ENCODE data around the gene ITIH5. TPM values are rescaled to one million over a fixed set of nuclear protein-coding genes. Genes with fewer than 3 reads are reported as not detected.
"Not testable (repeated sequence)": the region's sequence is repeated elsewhere in the genome, so short reads cannot be mapped to it uniquely, and the experiment has no call there.

ITIH5 gene
- total and polyA plus RNA-seq, 2 donors: 1.2 to 1.8 TPM

DNA sequence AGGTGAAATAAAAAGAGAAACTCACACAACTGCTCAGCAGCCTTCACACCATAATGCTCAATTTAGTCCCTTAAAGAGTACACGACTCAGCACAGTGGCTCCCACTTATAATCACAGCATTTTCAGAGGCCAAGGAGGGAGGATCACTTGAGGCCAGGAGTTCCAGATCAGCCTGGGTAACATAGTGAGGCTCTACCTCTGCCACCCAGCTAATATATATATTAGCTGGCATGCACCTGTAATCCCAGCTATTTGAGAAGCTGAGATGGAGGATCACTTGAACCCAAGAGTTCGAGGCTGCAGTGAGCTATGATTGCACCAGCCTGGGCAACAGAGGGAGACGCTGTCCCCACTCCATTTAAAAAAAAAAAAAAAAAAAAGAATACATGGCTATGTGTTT is 38.6 kb upstream of the ITIH5 start:
- WGBS: 94% methylated on average over 3 of the region's 3 CpGs
- H3K36me3 ChIP-seq (ENCODE audit: control insufficient read depth in 2 of 2, insufficient read depth in 2 of 2, low read length in 1 of 2): no peaks in the 10 kb centered on the region
- peaks cover 0 to 3% of the 10 kb centered on the region in 2 donors for H3K27me3 ChIP-seq (ENCODE audit: control insufficient read depth in 2 of 2, insufficient read depth in 1 of 2, low read length in 1 of 2)
- H3K27ac ChIP-seq (ENCODE audit: low read depth in 1 of 2, low read length in 1 of 2): no peak overlapping the region
- H3K9me3 ChIP-seq (ENCODE audit: control insufficient read depth in 2 of 2, insufficient read depth in 1 of 2, low read length in 1 of 2): no peaks in the 10 kb centered on the region
- no peak for DNase-seq (ENCODE audit: low read depth in 6 of 9, low spot score in 9 of 9)
- no peaks in the 10 kb centered on the region for H3K4me1 ChIP-seq (ENCODE audit: control insufficient read depth in 2 of 2, insufficient read depth in 2 of 2, low read length in 2 of 2)
- H3K4me3 ChIP-seq (ENCODE audit: low read length in 2 of 2): no peak overlapping the region

DNA sequence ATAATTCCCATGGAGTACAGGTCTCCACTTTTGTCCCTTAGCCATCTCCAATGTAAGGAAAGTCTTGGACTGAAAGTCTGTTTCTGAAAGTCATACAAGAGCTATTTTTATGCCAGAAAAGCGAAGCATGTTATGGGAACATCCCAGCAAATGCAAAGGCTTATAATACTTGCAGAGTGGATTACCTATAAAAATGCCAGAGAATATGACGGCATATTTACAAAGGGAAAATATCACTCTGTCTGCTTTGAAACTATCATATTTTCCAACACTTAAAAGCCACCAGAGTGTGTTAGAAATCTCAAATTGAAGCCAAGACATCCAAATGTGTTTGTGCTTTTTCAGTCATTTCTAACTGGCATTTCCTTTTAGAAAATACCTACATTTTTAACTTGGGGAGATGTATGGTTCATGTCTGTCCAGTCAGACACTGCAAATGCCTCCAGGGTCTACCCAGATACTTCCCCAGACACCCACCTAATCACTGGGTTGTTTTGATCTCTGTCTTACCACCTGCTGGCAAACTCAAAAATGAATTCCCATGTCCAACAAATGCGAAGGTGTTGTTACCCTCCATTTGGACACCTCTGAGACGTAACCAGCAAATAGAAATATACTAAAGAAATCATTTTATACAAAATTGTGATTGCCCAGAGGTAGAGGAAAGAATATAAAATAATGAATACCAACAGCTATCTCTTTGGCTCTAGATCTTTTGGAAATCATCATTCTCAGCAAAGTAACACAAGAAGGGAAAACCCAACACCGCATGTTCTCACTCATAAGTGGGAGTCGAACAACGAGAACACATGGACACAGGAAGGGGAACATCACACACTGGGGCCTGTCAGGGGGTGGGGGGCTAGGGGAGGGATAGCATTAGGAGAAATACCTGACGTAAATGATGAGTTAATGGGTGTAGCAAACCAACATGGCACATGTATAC is 37.6 kb upstream of the ITIH5 start:
- Histone ChIP-seq H3K36me3 (ENCODE audit: control insufficient read depth in 2 of 2, insufficient read depth in 2 of 2, low read length in 1 of 2) (no peaks in the 10 kb centered on the region), H3K4me1 (ENCODE audit: control insufficient read depth in 2 of 2, insufficient read depth in 2 of 2, low read length in 2 of 2) (no peaks in the 10 kb centered on the region), H3K4me3 (ENCODE audit: low read length in 2 of 2) (no peak overlapping the region), H3K9me3 (ENCODE audit: control insufficient read depth in 2 of 2, insufficient read depth in 1 of 2, low read length in 1 of 2) (no peaks in the 10 kb centered on the region), H3K27ac (ENCODE audit: low read depth in 1 of 2, low read length in 1 of 2) (no peak overlapping the region), H3K27me3 (ENCODE audit: control insufficient read depth in 2 of 2, insufficient read depth in 1 of 2, low read length in 1 of 2) (peaks cover 0 to 3% of the 10 kb centered on the region in 2 donors)
- 96% methylated on average over 8 of the region's 8 CpGs for WGBS
- no peak for DNase-seq (ENCODE audit: low read depth in 6 of 9, low spot score in 9 of 9)

DNA sequence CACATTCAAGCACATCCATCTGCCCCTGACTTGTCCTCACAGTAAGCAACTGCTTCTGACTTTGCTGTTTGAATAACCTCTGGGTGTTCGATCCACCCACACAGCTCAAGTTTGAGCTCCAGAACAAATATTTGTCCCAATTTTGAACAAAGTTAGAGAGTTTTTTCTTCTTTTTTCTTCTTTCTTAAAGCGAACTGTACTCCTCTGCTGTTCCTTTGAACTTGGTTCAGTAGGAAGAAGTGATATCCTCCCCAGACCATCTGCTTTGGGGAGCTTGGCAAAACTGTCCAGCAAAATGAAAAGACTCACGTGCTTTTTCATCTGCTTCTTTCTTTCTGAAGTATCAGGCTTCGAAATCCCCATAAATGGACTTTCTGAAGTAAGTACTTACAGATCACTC is 36.4 kb upstream of the ITIH5 start, which contains the start of gene ITIH2:
TSS of gene ITIH2 (plus strand) at position 177 of the 400 bp plus-strand sequence. CDS start at position 296, 119 bp downstream.
- H3K4me1 ChIP-seq (ENCODE audit: control insufficient read depth in 2 of 2, insufficient read depth in 2 of 2, low read length in 2 of 2): no peaks in the 10 kb centered on the region
- H3K9me3 ChIP-seq (ENCODE audit: control insufficient read depth in 2 of 2, insufficient read depth in 1 of 2, low read length in 1 of 2): no peaks in the 10 kb centered on the region
- H3K36me3 ChIP-seq (ENCODE audit: control insufficient read depth in 2 of 2, insufficient read depth in 2 of 2, low read length in 1 of 2): no peaks in the 10 kb centered on the region
- 87% methylated on average over 4 of the region's 4 CpGs for WGBS
- DNase-seq (ENCODE audit: low read depth in 6 of 9, low spot score in 9 of 9): no peak
- H3K27me3 ChIP-seq (ENCODE audit: control insufficient read depth in 2 of 2, insufficient read depth in 1 of 2, low read length in 1 of 2): peaks cover 0 to 3% of the 10 kb centered on the region in 2 donors
- H3K27ac ChIP-seq (ENCODE audit: low read depth in 1 of 2, low read length in 1 of 2): no peak within 1 kb of the TSS
- H3K4me3 ChIP-seq (ENCODE audit: low read length in 2 of 2): no peak within 1 kb of the TSS

DNA sequence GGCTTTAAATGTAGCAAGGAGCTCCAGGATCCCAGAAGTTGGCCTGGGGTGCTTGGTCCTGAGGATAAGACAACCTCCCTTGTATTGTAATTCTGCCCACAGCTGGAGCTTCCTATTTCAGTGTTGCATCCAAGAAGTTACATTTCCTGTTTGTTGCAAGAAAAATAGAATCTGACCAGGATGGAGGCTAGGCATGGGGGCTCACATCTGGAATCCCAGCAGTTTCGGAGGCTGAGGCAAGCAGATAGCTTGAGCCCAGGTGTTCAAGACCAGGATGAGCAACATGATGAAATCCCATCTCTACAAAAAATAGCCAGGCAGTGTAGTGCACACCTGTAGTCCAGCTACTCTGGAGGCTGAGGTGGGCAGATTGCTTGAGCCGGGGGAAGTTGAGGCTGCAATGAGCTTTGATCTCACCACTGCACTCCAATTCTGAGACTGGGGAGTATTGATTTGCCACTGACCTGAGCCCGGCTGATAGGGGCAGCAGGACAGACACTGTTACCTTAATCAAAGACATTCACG is 35.6 kb upstream of the ITIH5 start:
- H3K27ac ChIP-seq (ENCODE audit: low read depth in 1 of 2, low read length in 1 of 2): no peak overlapping the region
- no peak overlapping the region for H3K4me3 ChIP-seq (ENCODE audit: low read length in 2 of 2)
- 97% methylated on average over 4 of the region's 4 CpGs for WGBS
- H3K27me3 ChIP-seq (ENCODE audit: control insufficient read depth in 2 of 2, insufficient read depth in 1 of 2, low read length in 1 of 2): peaks cover 0 to 3% of the 10 kb centered on the region in 2 donors
- H3K36me3 ChIP-seq (ENCODE audit: control insufficient read depth in 2 of 2, insufficient read depth in 2 of 2, low read length in 1 of 2): no peaks in the 10 kb centered on the region
- no peaks in the 10 kb centered on the region for H3K4me1 ChIP-seq (ENCODE audit: control insufficient read depth in 2 of 2, insufficient read depth in 2 of 2, low read length in 2 of 2)
- H3K9me3 ChIP-seq (ENCODE audit: control insufficient read depth in 2 of 2, insufficient read depth in 1 of 2, low read length in 1 of 2): no peaks in the 10 kb centered on the region
- DNase-seq (ENCODE audit: low read depth in 6 of 9, low spot score in 9 of 9): no peak

DNA sequence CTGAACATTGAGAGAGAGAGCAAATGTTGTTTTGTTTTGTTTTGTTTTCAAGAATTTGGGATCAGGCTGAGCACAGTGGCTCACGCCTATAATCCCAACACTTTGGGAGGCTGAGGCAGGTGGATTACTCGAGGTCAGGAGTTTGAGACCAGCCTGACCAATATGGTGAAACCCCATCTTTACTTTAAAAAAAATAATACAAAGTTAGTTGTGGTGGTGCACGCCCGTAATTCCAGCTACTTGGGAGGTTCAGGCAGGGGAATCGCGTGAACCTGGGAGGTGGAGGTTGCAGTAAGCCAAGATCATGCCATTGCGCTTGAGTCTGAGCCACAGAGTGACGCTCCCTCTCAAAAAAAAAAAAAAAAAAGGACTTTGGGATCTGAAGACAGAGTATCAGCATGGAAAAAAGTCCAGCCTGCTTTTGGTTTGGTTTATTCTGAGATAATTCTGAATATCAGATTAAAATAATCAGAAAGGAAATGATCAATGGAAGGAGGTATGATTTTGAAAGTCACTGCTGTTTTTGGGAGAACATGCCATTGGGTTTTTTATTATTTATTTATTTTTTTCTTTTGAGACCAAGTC is 34.5 kb upstream of the ITIH5 start:
- Histone ChIP-seq H3K27me3 (ENCODE audit: control insufficient read depth in 2 of 2, insufficient read depth in 1 of 2, low read length in 1 of 2) (peaks cover 0 to 3% of the 10 kb centered on the region in 2 donors), H3K27ac (ENCODE audit: low read depth in 1 of 2, low read length in 1 of 2) (no peak overlapping the region), H3K9me3 (ENCODE audit: control insufficient read depth in 2 of 2, insufficient read depth in 1 of 2, low read length in 1 of 2) (no peaks in the 10 kb centered on the region), H3K4me1 (ENCODE audit: control insufficient read depth in 2 of 2, insufficient read depth in 2 of 2, low read length in 2 of 2) (no peaks in the 10 kb centered on the region), H3K4me3 (ENCODE audit: low read length in 2 of 2) (no peak overlapping the region), H3K36me3 (ENCODE audit: control insufficient read depth in 2 of 2, insufficient read depth in 2 of 2, low read length in 1 of 2) (no peaks in the 10 kb centered on the region)
- no peak for DNase-seq (ENCODE audit: low read depth in 6 of 9, low spot score in 9 of 9)
- 95% methylated on average over 8 of the region's 8 CpGs for WGBS

DNA sequence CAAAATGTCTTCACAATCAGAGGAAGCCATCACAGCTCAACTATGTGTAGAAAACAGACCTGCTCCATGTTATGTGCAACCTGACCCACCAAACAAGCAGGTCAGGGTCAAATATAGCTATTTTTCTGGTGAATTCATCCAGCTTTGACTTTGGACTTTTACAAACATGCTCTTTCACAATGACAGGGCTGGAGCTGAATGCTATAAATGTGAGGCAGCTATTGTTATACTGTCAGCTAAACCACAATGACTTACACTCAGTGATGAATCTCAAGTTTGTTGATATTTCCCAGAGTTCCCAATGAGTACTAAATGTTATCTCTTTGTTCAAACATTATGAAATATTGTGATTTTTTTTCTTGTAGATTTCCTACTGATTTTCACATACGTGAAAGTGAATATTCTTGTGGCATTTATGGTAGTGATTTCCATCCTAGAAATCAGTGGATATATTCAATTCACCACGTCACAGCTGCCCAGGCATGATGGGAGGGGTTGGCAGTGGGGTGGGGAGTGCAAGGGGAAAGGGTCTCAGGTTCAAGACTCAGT is 33.9 kb upstream of the ITIH5 start:
- 87% methylated on average over 2 of the region's 2 CpGs for WGBS
- no peak overlapping the region for H3K4me3 ChIP-seq (ENCODE audit: low read length in 2 of 2)
- H3K36me3 ChIP-seq (ENCODE audit: control insufficient read depth in 2 of 2, insufficient read depth in 2 of 2, low read length in 1 of 2): no peaks in the 10 kb centered on the region
- no peak for DNase-seq (ENCODE audit: low read depth in 6 of 9, low spot score in 9 of 9)
- no peaks in the 10 kb centered on the region for H3K4me1 ChIP-seq (ENCODE audit: control insufficient read depth in 2 of 2, insufficient read depth in 2 of 2, low read length in 2 of 2)
- H3K27me3 ChIP-seq (ENCODE audit: control insufficient read depth in 2 of 2, insufficient read depth in 1 of 2, low read length in 1 of 2): peaks cover 0 to 3% of the 10 kb centered on the region in 2 donors
- no peak overlapping the region for H3K27ac ChIP-seq (ENCODE audit: low read depth in 1 of 2, low read length in 1 of 2)
- H3K9me3 ChIP-seq (ENCODE audit: control insufficient read depth in 2 of 2, insufficient read depth in 1 of 2, low read length in 1 of 2): no peaks in the 10 kb centered on the region

DNA sequence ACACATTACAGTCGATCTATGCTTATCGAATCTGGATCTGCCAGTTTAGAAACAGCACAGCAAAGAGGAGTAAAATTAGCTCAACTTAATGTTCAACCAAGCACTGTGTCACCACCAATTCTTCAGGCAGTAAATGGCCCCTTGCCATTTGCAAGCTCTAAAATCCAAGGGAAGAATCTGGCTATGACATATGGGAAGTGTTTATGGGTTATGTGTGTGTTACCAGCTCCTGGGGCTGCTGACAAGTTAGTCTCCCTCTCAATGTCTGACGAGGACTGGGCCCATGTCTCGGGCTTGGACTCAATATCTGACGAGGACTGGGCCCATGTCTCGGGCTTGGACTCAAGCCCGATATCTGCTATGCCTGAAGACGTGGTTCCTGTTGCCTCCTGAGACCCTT is 30.7 kb upstream of the ITIH5 start:
- DNase-seq (ENCODE audit: low read depth in 6 of 9, low spot score in 9 of 9): no peak
- Histone ChIP-seq H3K27me3 (ENCODE audit: control insufficient read depth in 2 of 2, insufficient read depth in 1 of 2, low read length in 1 of 2) (no peaks in the 10 kb centered on the region), H3K9me3 (ENCODE audit: control insufficient read depth in 2 of 2, insufficient read depth in 1 of 2, low read length in 1 of 2) (peaks cover 0 to 1% of the 10 kb centered on the region in 2 donors), H3K4me3 (ENCODE audit: low read length in 2 of 2) (no peak overlapping the region), H3K4me1 (ENCODE audit: control insufficient read depth in 2 of 2, insufficient read depth in 2 of 2, low read length in 2 of 2) (no peaks in the 10 kb centered on the region), H3K27ac (ENCODE audit: low read depth in 1 of 2, low read length in 1 of 2) (no peak overlapping the region), H3K36me3 (ENCODE audit: control insufficient read depth in 2 of 2, insufficient read depth in 2 of 2, low read length in 1 of 2) (no peaks in the 10 kb centered on the region)
- 97% methylated on average over 8 of the region's 8 CpGs for WGBS

DNA sequence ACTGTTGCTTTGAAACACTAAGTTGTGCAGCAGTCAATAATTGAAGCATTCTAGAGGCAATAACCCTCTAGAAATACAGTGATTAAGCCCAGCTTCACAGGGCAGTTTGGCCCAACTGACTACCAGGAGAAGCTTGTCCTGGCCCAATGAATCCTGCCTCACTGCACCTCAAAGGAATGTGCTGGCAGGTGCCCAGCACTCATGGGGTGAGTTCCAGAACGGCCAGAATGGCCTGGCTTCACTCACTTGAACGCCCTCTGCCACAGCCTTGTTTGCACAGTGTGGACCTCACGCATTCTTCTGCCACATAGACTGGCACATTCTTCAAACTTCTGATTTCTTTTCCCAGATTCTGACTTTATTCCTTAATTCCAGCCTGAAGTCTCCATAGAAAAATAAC is 29.8 kb upstream of the ITIH5 start:
- Histone ChIP-seq H3K9me3 (ENCODE audit: control insufficient read depth in 2 of 2, insufficient read depth in 1 of 2, low read length in 1 of 2) (peaks cover 0 to 8% of the 10 kb centered on the region in 2 donors), H3K27me3 (ENCODE audit: control insufficient read depth in 2 of 2, insufficient read depth in 1 of 2, low read length in 1 of 2) (no peaks in the 10 kb centered on the region), H3K4me3 (ENCODE audit: low read length in 2 of 2) (no peak overlapping the region), H3K27ac (ENCODE audit: low read depth in 1 of 2, low read length in 1 of 2) (no peak overlapping the region), H3K4me1 (ENCODE audit: control insufficient read depth in 2 of 2, insufficient read depth in 2 of 2, low read length in 2 of 2) (no peaks in the 10 kb centered on the region), H3K36me3 (ENCODE audit: control insufficient read depth in 2 of 2, insufficient read depth in 2 of 2, low read length in 1 of 2) (no peaks in the 10 kb centered on the region)
- DNase-seq (ENCODE audit: low read depth in 6 of 9, low spot score in 9 of 9): no peak
- WGBS: 90% methylated on average over 3 of the region's 3 CpGs

DNA sequence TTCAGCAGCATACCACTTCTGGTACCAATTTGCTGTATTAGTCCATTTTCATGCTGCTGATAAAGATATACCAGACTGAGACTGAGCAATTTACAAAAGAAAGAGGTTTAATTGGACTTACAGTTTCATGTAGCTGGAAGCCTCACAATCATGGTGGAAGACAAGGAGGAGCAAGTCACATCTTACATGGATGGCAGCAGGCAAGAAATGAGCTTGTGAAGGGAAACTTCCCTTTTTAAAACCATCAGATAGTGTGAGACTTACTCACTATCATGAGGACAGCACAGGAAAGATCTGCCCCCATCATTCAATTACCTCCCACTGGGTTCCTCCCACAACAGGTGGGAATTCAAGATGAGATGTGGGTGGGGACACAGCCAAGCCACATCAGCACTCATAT is 26.4 kb upstream of the ITIH5 start:
- not testable (repeated sequence) for H3K4me3 ChIP-seq (ENCODE audit: low read length in 2 of 2); DNase-seq (ENCODE audit: low read depth in 6 of 9, low spot score in 9 of 9); H3K4me1 ChIP-seq (ENCODE audit: control insufficient read depth in 2 of 2, insufficient read depth in 2 of 2, low read length in 2 of 2); H3K36me3 ChIP-seq (ENCODE audit: control insufficient read depth in 2 of 2, insufficient read depth in 2 of 2, low read length in 1 of 2); H3K27ac ChIP-seq (ENCODE audit: low read depth in 1 of 2, low read length in 1 of 2); H3K27me3 ChIP-seq (ENCODE audit: control insufficient read depth in 2 of 2, insufficient read depth in 1 of 2, low read length in 1 of 2)
- H3K9me3 ChIP-seq (ENCODE audit: control insufficient read depth in 2 of 2, insufficient read depth in 1 of 2, low read length in 1 of 2): peaks cover 0 to 15% of the 10 kb centered on the region in 2 donors

Data from thymus (tissue), 11 donors.